Fibroblast of villous mesenchyme (primary cell): ENCODE measurements around the gene MBNL2. TPM values are rescaled to one million over a fixed set of nuclear protein-coding genes. Genes with fewer than 3 reads are reported as not detected.

Source experiments
- DNase-seq: peaks from one replicate; pipeline ENCODE4 v3.0.0-alpha.2; 2010; ENCODE audit warnings: low read depth
- H3K4me3 ChIP-seq: 2 replicates; pipeline ENCODE4 v1.5.1; 2011; ENCODE audit warnings: low read depth, mild to moderate bottlenecking, low read length
- total RNA-seq: library from RNA; depleted of rRNA; stranded (reverse); fragments of >200 nt; gene quantifications from 2 replicates; pipeline ENCODE4 v1.2.3, GENCODE V29; 2012
- TF ChIP-seq, protein P1 (sequence below): IDR thresholded peaks from 2 replicates; pipeline ENCODE4 v1.5.1; 2012; ENCODE audit warnings: low read depth, mild to moderate bottlenecking, low read length; ENCODE audit not compliant: insufficient read depth

The MBNL2 gene
- total RNA-seq, 1 donor, result 120 TPM

- no peak for DNase-seq
- TF ChIP-seq, protein P1, sequence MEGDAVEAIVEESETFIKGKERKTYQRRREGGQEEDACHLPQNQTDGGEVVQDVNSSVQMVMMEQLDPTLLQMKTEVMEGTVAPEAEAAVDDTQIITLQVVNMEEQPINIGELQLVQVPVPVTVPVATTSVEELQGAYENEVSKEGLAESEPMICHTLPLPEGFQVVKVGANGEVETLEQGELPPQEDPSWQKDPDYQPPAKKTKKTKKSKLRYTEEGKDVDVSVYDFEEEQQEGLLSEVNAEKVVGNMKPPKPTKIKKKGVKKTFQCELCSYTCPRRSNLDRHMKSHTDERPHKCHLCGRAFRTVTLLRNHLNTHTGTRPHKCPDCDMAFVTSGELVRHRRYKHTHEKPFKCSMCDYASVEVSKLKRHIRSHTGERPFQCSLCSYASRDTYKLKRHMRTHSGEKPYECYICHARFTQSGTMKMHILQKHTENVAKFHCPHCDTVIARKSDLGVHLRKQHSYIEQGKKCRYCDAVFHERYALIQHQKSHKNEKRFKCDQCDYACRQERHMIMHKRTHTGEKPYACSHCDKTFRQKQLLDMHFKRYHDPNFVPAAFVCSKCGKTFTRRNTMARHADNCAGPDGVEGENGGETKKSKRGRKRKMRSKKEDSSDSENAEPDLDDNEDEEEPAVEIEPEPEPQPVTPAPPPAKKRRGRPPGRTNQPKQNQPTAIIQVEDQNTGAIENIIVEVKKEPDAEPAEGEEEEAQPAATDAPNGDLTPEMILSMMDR, result no peak
These were observed 15.3 kb downstream of the MBNL2 start for GRCh38 chr13:97237388-97237787.

GRCh38 chr13:97238432-97238831, 16.3 kb downstream of the MBNL2 start:
- no peak overlapping the region for H3K4me3 ChIP-seq
- TF ChIP-seq, protein P1, result no peak
- no peak for DNase-seq

More at GRCh38 chr13:97237388-97237787, 15.3 kb downstream of the MBNL2 start:
- no peak overlapping the region for H3K4me3 ChIP-seq

DNA sequence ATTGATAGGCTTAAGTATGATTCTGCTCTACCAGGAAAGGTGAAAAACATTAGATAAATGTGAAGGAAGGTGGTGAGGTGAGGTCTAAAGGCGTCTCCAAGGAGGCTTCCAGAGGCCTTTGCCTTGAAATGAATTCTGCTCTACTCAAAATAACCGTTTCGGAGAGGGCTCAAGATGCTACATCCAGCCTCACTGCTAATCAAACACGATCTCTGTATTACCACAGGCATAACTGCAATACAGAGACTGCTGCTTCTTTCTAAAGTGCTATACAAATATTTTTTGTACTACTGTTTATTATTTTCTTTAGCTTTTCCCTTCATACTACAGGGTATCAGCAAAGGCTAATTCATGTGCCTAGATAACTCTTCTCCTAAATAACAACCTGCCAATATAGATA, 16.8 kb downstream of the MBNL2 start:
- DNase-seq, result no peak
- H3K4me3 ChIP-seq, result no peak overlapping the region
- TF ChIP-seq, protein P1, result no peak

DNA sequence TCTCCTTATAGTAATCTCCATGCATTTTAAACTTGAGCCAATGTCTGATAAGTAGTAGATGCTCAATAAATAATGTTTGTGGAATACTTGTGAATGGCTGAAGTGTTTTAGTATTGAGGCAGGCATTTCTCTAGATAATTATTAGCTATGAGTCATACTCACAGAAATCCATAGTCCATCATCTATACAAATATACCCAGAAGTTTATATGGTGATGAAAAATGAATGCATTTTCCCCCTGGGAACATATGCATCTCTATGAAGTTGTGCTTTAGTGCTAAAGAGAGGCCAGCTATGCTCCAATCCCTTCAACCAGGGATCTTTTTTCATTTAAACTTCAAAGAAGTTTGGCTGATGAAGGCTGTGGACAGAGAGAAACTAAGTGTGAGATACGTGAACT, 17.2 kb downstream of the MBNL2 start:
- TF ChIP-seq, protein P1, result no peak
- no peak overlapping the region for H3K4me3 ChIP-seq
- no peak for DNase-seq

DNA sequence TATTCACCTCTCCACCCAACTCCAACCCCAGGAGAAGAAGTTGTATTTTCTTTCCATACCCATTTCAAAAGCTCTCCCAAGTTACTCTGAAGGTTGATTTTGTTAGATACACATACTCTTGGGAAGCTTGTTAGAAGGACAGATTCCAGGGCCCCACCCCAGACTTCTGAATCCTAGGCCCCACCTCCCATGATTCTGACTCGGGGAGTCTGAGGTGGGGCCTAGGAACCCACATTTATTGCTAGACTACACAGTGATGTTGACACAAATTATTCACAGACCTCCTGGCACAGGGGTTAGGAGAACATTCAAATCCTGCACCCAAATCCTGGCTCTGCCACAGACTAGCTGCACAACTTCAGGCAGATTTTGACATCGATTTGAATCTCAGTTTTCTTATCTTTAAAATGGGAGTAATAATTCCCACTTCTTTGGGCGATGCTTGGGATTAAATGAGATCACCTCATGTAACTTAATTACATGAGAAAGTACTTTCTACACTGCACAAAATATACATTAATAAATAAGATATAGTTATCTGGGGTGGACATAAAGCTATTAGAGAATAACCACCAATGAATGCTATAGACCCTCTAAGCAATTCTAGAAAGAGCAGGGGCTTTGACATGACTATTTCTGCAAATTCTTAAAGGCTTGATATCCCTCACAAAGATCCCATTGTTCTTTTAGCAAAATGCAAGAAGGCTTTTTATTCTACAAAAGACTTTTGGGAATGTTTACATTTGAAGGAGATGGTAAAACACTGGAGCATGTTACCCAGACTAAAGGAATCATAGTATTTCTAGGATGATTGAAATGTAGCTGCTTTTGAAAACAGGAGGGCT, 18.0 kb downstream of the MBNL2 start:
- TF ChIP-seq, protein P1, result no peak

GRCh38 chr13:97240788-97241734, 18.9 kb downstream of the MBNL2 start:
- DNase-seq, result no peak
- TF ChIP-seq, protein P1, result no peak
- H3K4me3 ChIP-seq, result no peak overlapping the region

More for the DNA sequence above, 18.0 kb downstream of the MBNL2 start:
- H3K4me3 ChIP-seq, result no peak overlapping the region
- no peak for DNase-seq
